Cardiac muscle cell (in vitro differentiated cells and primary cell): Measurements from ENCODE around the gene FASTKD1. TPM values are rescaled to one million over a fixed set of nuclear protein-coding genes. Genes with fewer than 3 reads are reported as not detected.
A peak's percentile ranks its signal among the peaks of the same experiment; 100 is the strongest.

Experiments used
- DNase-seq, 2 donors: peaks; one replicate each; pipeline versions ENCODE4 v3.0.0 to v3.0.0-alpha.2; 2010 to 2017; ENCODE audit warnings: low read depth in 1 of 2, low spot score in 1 of 2
- H3K27ac ChIP-seq: fragments of 200-600 bp; sonication (generic); 2 replicates; pipeline ENCODE4 v1.5.1; 2016
- H3K27me3 ChIP-seq: fragments of 200-600 bp; sonication (generic); 2 replicates; pipeline ENCODE4 v1.6.0; 2016; ENCODE audit warnings: control low read depth
- H3K36me3 ChIP-seq: fragments of 200-600 bp; sonication (generic); 2 replicates; pipeline ENCODE4 v1.5.1; 2016; ENCODE audit warnings: control low read depth
- H3K4me1 ChIP-seq: fragments of 200-600 bp; sonication (generic); 2 replicates; pipeline ENCODE4 v1.8.1; 2017; ENCODE audit warnings: low read depth, mild to moderate bottlenecking, mixed run types
- H3K4me3 ChIP-seq: fragments of 200-600 bp; sonication (generic); 2 replicates; pipeline ENCODE4 v1.5.1; 2016; ENCODE audit warnings: mild to moderate bottlenecking
- H3K9me3 ChIP-seq: fragments of 200-600 bp; sonication (generic); 2 replicates; pipeline ENCODE4 v1.5.1; 2017; ENCODE audit warnings: low read depth, mild to moderate bottlenecking, control low read depth
- polyA plus RNA-seq: library from polyadenylated mRNA; unstranded; fragments of >200 nt; fragmentation: Nextera tagmentation; extraction: Ambion mirVana; gene quantifications from 2 replicates; pipeline ENCODE4 v1.2.1, GENCODE V29; 2016
- total RNA-seq: library from RNA; depleted of rRNA; stranded (reverse); fragments of >200 nt; gene quantifications from 2 replicates; pipeline ENCODE4 v1.2.3, GENCODE V29; 2016
- TF ChIP-seq, protein P1 (sequence below): IDR thresholded peaks from 2 replicates; pipeline ENCODE4 v1.5.1; 2012; ENCODE audit warnings: low read depth, mild to moderate bottlenecking, low read length

FASTKD1 gene
- total and polyA plus RNA-seq, 2 experiments from 2014 or later = 41.3 to 62.4 TPM

DNA sequence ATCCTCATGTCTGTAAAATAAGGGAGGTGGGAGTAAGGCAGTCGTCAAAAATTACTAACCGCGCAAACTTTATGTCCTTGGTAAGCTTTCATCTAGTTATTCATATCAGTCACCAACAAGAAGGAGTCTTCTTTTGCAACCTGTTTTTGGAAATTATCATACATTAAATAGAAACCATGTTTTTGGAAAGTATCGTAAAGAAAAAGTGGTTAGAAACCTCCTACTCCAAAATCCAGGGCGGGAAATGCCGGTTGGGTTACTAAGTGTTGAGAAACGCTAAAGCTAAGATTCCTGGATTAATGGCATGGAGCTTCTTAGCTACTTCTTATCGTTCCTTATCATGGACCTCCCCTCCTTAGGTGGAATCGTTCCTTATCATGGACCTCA, 93.6 kb downstream of the FASTKD1 start:
- no peak overlapping the region for H3K27ac ChIP-seq
- no peaks in the 10 kb centered on the region for H3K9me3 ChIP-seq
- TF ChIP-seq, protein P1, sequence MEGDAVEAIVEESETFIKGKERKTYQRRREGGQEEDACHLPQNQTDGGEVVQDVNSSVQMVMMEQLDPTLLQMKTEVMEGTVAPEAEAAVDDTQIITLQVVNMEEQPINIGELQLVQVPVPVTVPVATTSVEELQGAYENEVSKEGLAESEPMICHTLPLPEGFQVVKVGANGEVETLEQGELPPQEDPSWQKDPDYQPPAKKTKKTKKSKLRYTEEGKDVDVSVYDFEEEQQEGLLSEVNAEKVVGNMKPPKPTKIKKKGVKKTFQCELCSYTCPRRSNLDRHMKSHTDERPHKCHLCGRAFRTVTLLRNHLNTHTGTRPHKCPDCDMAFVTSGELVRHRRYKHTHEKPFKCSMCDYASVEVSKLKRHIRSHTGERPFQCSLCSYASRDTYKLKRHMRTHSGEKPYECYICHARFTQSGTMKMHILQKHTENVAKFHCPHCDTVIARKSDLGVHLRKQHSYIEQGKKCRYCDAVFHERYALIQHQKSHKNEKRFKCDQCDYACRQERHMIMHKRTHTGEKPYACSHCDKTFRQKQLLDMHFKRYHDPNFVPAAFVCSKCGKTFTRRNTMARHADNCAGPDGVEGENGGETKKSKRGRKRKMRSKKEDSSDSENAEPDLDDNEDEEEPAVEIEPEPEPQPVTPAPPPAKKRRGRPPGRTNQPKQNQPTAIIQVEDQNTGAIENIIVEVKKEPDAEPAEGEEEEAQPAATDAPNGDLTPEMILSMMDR = no peak
- no peaks in the 10 kb centered on the region for H3K27me3 ChIP-seq
- H3K4me1 ChIP-seq = no peaks in the 10 kb centered on the region
- no peaks in the 10 kb centered on the region for H3K36me3 ChIP-seq
- H3K4me3 ChIP-seq = peak overlapping the region; percentile 48
- peak in 1 of 2 donors; percentile 24 for DNase-seq

Other genes with a start within 250 kb of the FASTKD1 start
- gene LRP2, start 211.3 kb downstream of the FASTKD1 start, total RNA-seq = 1.3 and 1.5 TPM in 2 replicates
- gene LRP2, start 211.3 kb downstream of the FASTKD1 start, polyA plus RNA-seq = 1.2 and 1.7 TPM in 2 replicates
- 6.9 and 8.4 TPM in 2 replicates for gene BBS5, start 94.4 kb downstream of the FASTKD1 start, total RNA-seq
- 8.9 and 14.0 TPM in 2 replicates for gene BBS5, start 94.4 kb downstream of the FASTKD1 start, polyA plus RNA-seq
- gene KLHL41, start 64.2 kb downstream of the FASTKD1 start, total RNA-seq = 33.1 and 56.3 TPM in 2 replicates
- 12.3 and 14.7 TPM in 2 replicates for gene KLHL41, start 64.2 kb downstream of the FASTKD1 start, polyA plus RNA-seq
- 17.5 and 24.7 TPM in 2 replicates for gene PPIG, start 10.5 kb upstream of the FASTKD1 start, total RNA-seq
- gene PPIG, start 10.5 kb upstream of the FASTKD1 start, polyA plus RNA-seq = 70.0 and 87.5 TPM in 2 replicates
- not detected in 2 replicates for gene CFAP210, start 120.5 kb upstream of the FASTKD1 start, total RNA-seq
- gene CFAP210, start 120.5 kb upstream of the FASTKD1 start, polyA plus RNA-seq = 0.28 and 0.31 TPM in 2 replicates
- gene PHOSPHO2, start 120.6 kb upstream of the FASTKD1 start, total RNA-seq = 3.4 and 3.8 TPM in 2 replicates
- 3.8 and 7.0 TPM in 2 replicates for gene PHOSPHO2, start 120.6 kb upstream of the FASTKD1 start, polyA plus RNA-seq
- gene KLHL23, start 160.0 kb upstream of the FASTKD1 start, total RNA-seq = 32.2 and 46.2 TPM in 2 replicates
- 17.1 and 27.6 TPM in 2 replicates for gene KLHL23, start 160.0 kb upstream of the FASTKD1 start, polyA plus RNA-seq
- gene SSB, start 225.0 kb upstream of the FASTKD1 start, total RNA-seq = 64.1 and 90.7 TPM in 2 replicates
- gene SSB, start 225.0 kb upstream of the FASTKD1 start, polyA plus RNA-seq = 235 and 260 TPM in 2 replicates